ENCODE results near the gene LRFN2.

Gene LRFN2

DNA sequence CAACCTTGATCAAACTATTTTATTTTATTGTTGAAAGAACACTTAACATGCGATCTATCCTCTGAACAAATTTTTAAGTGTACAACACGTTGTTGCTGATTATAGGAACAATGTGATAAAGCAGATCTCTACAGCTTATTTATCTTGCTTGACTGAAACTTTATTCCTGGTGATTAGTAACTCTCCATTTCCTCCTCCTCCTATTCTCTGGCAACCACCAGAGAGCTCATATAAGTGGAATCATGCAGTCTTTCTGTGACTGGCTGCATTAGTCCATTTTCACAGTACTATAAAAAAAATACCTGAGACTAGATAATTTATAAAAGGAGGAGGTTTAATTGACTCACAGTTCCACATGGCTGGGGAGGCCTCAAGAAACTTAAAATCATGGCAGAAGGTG, 218.1 kb downstream of the LRFN2 start:
- DNase-seq, result no peak

DNA sequence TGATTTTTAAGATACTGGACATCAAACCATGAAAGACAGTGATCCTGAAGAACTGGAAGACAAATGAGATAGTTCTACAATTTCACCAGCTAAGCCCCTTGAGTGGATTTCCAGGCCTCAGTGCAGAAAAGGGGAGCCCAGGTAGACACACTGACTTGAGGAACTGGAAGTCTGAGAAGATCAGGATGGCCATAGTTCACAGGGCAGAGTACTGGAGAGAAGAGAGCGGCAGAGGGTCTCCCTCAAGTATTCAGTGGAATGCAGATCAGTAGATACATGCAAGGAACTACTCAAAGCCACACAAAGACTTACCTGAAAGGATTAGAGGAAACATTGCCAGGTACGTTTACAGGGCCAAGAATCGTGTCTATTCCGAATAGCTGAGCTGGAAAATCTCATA, 224.3 kb downstream of the LRFN2 start:
- DNase-seq, result no peak

DNA sequence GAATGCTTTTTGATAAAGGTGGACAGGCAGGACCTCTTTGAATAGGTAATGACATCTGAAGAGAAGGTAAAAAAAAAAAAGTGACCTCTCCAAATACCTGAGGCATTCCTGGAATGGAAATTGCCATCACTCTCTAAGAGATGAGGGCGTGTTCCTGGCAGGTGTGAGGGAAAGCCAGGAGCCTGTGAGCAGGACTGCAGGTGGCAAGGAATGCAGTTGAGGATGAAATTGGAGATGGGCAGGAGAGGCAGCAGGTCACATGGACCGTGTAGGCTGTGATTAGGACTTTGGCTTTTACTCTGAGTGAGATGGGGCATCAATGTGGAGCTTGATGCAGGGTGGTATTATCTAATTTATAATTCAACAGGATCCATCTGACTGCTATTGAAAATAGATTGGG, 227.4 kb downstream of the LRFN2 start:
- DNase-seq, result no peak

DNA sequence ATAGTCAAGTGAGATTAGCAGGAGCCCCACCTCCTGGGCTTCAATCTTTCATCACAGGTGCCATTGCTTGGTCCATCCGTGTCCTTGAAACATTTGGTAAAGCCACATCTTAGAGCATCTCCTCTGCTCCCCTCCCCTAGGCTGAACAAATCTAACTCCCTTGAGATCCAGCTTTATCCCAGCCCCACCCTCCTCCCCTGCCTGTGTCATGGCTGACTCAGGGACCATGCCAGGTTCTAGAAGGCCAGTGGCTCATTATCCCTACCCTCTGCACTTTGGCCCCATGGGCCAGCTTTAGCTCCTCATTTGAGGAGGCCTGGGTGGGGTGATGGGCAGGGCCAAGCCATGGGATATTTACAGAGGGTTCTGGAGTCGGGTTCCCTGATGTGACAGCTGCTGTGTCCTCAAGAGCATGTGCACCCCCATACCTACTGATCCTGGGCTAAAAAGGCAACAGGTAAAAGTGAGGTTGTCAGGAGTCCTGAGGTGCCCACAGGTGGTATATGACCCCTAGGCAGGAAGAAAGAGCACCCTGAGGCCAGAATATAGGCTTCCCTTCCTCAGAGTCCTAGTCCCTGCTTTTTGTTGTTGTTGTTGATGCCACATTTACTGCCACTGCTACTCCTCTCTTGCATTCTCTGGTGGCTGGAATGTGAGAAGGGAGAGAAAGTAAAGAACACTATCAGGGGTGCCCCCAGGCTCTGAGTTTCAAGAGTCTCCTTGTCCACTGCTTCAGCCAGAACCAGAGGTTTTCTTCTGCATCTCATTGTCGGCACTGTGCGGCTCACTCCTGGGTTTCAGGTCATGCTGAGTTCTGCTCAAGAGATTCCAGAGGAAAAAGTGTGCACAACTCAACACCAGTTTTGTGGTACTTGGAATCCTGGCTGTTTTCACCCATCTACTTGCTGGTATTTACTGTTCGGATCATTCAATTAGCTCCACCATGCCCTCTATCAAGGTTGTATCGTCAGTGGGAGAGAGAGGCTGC, 228.4 kb downstream of the LRFN2 start:
- no peak for DNase-seq

DNA sequence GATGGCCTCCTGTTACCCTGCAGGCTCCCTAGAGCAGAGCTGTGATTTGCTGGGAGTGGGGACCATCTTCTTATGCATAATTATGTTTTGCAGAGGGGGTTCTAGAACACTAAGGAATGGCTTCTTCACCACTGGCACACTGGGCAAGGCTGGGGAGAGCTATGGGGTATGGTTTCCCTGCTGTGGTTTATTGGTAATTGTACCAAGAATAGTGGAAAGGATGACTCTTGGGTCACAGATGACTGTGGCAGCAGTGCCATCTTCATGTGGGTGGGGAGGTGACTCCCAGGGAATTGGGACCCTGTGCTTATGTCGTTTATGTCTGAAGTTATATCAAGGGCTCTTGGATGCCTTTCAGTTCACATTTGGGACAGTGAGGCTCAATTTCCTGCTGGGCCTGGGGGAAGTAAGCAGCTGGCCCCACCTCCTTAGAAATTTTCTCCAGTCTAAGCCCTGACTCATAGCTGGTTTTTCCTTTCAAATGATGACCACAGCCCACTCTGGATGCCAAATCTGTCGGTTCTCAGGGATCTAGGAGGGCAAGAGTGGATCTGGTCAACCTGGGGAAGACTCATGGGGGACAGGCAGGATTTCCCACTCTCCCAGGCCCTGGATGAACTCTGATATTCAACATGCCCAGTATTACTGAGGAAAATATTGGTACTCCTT, 230.8 kb downstream of the LRFN2 start:
- no peak for DNase-seq

DNA sequence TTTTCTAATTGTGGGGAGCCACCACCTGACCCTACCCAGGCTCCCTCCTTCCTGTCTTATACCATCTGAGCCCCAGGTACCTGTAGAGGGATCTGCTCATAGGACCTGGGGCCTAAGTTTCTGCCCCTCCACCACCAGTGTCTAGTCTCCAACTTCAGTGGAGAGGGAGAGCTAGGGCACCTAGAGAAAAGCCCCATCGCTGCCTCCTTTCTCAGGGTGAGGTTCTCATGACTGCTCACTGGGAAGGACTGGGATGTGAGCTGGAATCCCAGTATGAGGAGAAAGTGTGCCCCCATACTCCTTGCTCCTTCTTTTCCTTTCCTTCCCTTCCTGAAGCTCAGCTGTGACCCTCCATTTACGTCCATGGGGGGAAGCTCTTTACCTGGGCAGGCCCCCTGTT, 231.6 kb downstream of the LRFN2 start:
- DNase-seq, result no peak

DNA sequence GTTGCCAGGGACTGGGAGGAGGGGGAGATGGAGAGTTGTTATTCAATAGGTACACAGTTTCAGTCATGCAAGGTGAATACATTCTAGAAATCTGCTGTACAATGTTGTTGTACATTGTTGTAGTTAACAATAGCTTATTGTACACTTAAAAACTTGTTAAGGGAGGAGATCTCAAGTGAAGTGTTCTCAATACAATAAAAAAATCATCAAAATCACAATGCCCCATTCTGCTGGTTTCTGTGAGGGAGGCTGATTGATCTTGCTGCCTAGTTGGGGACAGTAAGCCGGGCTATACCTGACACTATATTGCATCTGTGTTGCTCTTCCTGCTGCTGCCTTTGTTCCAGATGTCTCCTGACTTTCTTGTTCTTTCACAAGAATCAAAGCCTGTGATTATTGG, 232.1 kb downstream of the LRFN2 start:
- DNase-seq, result no peak

DNA sequence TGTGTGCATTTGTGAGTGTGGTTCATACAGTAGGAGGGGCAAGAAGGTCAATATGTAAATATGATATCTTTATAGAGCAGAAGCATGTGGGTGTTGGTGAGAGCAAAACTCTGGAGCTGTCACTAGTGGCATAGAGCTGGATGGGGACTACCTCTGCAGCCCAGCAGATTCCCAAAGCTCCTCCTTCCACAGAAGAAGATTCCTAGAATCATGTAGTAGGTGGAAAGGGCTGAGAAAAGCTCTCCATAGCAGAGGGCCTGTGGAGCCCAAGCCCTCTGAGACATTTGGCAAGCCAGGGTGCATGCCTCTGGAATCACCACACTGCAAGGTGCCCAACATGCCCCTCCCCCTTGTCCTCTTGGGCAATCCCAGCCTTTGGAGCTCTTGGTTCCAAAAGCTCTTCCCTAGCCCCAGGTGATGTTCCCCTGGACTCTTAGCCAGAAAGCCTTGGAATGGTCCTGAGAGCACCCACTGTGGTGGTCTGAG, 233.2 kb downstream of the LRFN2 start:
- no peak for DNase-seq

DNA sequence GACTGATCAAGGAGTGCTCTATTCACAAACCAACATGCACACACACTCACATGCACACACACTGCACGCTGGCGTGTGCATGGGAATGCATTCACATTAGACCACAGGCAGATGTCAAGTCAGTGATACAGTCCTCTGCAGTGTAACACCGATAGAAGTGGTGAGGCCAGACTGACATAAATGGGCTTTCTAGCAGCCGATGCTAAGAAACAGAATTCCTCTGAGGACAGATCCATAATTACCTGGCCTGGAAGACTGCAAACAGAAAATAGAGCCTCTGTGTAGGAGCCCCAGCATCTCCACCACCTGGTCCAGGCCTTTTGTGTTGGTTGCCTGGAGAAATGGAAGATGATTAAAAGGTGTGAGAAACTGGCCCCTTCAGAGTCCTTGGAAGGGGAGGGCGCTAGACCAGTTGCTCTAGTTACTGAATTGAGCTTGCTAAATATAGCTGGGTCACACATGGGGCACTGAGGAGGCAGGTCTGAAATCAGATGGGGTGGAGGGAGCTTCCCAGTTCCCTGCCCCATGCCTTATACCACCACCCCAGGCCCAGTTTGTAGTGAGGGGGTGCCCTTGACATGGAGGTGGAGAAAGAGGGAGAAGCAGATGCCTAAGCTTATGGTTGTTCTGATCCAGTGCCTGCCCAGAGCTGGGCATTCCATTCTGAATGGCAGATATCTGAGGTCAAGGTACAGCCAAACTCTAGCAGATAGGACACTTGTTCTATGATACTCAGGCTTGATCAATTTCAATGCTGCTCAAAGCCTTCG, 233.8 kb downstream of the LRFN2 start:
- DNase-seq, result no peak

DNA sequence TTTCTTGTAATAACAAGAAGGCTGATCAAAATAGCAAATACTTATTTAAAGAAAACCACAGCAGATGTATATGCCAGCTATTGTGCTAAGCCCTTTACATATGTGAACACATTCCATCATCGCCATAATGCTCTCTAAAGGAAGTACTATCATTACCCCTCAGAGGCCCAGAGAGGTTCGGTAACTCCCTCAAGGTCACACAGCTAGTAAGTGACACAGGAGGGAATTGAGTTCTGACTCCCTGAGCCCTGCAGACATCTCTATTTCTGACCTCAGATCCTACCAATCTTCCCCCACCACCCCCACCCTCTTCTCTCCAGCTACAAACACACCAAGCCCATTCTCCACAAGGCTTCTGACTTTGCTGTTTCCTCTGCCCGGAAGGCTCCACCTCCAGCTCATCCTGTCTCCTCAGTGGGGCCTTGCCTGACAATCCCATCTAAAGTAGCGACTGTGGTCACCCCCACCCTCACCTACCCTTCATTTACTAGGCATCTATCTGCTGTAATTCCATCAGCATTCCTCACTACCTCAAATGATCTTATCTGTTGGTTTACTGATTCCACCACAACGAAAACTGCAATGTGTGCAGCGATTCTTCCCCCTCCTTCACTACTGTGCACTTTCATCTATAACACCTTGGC, 234.5 kb downstream of the LRFN2 start:
- no peak for DNase-seq

DNA sequence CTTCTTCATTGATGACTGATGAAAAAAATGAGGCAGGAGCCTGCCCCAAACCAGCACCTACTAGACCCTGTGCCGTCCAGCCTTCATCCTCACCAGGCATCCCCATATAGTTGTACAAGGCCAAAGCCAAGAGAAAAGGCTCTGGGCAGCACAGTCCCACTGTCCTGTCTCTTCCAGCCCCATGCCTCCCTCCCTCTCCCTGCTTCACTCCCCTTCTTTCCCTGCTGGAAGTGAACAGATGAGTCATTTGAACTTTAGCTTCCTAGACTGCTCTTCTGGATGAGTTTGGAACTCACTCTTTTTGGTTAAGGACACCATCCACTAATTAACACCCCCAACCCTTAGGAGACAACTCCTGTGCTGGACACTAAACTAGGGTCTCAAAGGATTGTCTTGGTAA, 235.2 kb downstream of the LRFN2 start:
- DNase-seq, result no peak

DNA sequence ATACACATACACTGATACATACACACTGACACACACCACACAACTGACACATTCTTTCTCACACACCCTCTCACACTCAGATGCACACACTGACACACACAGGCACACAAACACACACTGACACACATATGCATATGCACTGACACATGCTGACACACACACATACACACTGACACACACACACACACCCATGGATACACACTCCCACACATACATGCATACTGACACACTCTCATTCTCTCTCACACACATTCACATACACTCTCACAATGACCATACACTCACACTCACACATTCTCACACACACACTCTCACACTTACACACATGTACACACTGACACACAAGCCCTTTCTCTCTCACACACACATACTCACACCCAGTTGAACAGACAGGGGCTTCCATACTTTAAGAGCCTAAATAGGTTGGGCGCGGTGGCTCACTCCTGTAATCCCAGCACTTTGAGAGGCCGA, 236.4 kb downstream of the LRFN2 start:
- DNase-seq, result no peak

DNA sequence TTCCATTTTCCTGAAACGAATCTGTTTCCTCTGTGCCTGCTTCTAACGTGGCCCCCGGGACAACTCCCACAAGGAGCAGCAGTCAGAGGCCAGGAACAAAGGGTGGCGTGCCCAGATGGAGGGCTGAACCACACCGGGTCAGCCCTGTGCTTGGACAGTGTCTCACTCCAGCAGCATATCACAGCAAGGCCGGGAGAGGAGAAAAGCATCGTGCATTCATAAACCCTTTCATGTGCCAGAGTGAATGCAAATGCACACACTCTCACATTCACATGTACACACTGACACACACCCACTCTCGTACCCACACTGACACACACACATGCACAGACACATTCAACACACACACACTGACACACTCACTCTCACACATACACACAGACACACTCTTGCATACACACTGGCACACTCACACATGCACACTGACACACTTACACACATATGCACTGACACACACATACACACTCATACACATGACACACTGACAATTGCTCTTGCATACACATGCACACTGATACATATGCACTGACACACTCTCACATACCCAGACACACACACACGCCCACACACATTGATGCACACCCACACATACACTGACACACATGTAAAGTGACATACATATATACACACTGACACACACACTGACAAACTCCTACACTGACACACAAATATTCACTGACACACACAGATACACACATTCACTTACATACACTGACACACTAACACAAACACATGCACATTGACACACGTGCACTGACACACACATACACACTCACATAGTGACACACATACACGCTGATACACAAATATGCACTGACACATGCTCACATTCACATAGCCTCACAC, 237.0 kb downstream of the LRFN2 start:
- DNase-seq, result no peak

DNA sequence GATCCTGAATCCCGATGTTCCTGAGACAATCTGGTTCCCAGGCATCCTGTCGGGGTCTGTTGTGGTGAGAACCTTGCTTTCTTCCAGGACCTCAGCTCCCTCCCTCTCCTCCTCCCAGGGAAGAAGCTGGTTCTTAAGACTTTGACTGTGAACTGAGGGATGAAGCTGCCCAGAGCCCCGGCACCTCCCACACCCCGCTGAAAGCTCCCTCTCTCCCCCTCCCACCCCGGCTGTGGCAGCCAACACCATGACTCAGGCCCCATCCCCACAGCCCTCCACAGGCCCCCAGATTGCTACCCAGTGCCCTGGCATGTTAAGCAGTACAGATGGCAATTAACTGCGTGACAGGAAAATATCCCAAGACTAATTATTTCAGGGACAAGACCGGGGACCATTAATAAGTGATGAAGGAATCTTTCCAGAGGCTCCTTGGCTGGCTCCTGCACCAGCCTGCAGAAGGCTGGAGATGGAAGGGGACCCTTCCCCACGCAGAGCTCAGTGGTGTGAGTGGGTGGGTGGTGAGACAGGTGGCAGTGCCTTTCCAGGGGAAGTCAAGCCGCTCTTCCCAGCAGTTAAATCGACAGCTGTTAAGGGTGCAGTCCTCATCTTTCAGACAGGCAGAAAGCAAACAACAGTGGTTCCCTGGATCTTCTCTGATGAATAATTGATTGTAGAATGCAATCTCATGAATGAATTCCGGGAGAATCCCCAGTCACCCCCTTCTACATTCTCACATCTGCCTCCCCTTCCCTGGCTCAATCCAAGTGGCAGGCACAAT, 237.9 kb downstream of the LRFN2 start:
- DNase-seq, result no peak

DNA sequence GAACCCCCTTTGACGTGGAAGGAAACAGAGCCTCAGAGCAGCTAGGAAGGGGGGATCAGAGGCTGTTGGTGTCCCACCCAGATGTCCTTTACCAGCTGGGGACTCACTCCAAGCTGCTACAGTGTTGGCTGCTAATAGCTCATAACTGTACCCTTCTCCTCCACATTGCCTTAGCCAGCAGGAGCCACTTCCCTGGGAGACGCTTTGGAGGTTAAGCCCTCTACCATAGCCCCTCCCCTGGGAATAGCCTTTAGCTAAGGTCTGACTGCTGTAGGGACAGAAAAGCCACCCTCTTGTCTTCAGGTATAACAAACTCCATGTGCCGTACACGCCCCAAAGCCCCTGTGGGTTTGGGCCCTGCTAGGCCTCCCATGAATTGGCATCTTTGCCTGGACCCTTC, 238.6 kb downstream of the LRFN2 start:
- no peak for DNase-seq

DNA sequence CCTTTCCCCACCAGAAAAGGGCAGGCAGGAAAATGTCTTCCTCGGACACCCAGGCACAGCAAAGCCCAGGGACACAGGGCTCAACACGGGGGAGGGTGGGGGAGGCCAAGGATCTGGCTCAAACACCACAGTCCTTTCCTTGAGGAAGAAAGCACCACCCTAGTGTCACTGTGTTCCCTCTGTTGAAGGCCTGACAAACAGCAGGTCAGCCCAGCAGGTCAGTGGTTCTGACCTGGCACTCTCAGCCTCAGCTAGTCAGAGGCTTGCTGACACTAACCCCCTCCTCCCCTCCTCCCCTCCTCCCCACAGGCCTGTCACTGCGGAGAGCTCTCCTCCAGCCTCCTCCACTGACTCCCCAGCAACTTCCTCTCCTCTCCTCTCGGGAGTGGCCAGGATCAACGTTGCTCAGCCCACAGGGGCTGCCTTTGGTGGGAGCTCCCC, 239.6 kb downstream of the LRFN2 start:
- DNase-seq, result no peak

DNA sequence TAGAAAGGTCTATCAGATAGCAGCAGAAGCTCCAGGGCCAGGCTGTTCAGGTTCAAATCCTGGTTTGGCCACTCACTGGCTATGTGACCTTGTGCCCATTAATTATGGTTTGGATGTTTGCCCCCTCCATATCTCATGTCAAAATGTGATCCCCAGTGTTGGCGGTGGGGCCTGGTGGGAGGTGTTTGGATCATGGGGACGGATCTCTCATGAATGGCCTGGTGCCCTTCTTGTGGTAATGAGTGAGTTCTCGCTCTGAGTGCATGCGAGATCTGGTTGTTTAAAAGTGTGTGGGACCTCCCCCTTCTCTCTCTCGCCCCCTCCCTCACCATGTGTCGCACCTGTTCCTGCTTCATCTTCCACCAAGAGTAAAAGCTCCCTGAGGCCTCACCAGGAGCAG, 240.9 kb downstream of the LRFN2 start:
- no peak for DNase-seq

DNA sequence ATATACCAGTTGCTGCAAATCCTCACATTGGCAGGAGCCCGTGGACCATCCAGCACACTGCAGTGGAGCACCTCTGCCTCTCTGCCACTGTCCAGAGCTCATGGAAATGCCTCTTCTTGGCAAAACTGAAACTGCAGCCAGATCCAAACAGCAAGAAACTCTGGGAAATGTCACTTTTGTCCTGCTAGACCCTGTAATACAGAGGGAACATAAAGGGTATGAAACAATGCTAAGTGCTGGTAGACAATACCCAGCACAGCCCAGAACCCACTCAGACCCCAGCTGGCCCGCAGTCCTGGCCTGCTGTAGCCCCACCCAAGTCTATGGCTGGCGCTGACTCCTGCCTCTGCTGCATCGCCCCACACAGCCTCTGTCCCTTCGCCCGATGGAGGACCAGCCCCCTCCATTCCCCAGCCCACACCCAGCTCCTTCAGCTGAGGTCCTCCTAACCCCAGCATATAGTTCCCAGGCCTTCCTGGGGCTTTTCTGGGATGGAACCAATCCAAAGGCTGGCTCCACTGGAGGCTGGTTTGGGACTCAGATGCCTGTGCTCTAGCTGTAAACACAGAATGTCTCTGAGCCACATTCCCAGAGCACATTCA, 242.5 kb downstream of the LRFN2 start:
- no peak for DNase-seq

DNA sequence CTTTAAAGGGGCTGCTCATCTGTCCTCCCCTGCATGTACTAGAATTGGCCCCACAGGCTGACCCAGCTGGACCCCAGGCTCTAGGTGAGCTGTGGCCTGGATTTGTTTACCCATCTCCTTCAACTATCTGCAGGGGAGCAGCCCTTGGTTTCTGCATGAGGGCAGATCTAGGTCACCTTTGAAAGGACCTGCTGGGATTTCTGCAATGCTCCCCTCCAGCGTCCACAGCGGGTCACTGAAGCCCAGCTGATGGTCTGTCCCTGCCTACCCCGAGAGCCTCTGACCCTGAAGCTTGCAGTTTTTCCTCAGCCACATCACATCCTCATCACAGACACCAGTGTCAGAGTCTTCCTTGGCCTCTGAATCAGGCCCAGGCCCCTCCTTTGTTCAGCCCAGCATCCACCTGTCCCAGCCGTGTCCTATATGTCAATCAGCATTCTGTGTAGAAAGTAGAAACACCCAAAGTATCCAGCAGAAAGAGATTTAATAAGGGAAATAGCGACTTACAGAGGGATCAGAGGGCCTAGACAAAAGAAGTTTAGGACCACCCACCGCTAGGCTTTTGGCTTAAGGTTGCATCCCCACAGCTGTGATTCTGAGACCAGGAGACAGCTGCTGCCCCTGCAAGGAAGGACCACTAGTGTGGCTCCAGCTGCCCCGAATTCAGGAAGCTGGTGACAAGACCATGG, 243.1 kb downstream of the LRFN2 start:
- no peak for DNase-seq

Measured in CD4-positive, alpha-beta T cell treated with Interleukin-6 for 4 hours (primary cell).